HG02798 (cell line): Measurements from ENCODE around the gene LGR4.

ENCODE experiments used
- ATAC-seq: cut with Tn5 transposase; IDR thresholded peaks from one replicate; pipeline ENCODE4 v1.9.1; 2021; ENCODE audit warnings: mild to moderate bottlenecking; ENCODE audit not compliant: unreplicated experiment, poor library complexity

LGR4 gene

GRCh38 chr11:27387362-27387761 is 85.2 kb downstream of the LGR4 start:
- ATAC-seq = no peak

GRCh38 chr11:27386181-27386845 is 86.3 kb downstream of the LGR4 start:
- no peak for ATAC-seq

GRCh38 chr11:27385245-27385644 is 87.3 kb downstream of the LGR4 start:
- ATAC-seq = no peak

- ATAC-seq = no peak
Observed at GRCh38 chr11:27384227-27384626, 88.4 kb downstream of the LGR4 start.

GRCh38 chr11:27383645-27384044 is 88.9 kb downstream of the LGR4 start:
- ATAC-seq = no peak

- peak; percentile 68 for ATAC-seq
Observed at GRCh38 chr11:27381238-27381666, 91.3 kb downstream of the LGR4 start.

- ATAC-seq = no peak
Observed at GRCh38 chr11:27380771-27381170, 91.8 kb downstream of the LGR4 start.

- ATAC-seq = no peak
Observed at GRCh38 chr11:27379449-27379848, 93.1 kb downstream of the LGR4 start.

- no peak for ATAC-seq
Observed at GRCh38 chr11:27375370-27375769, 97.2 kb downstream of the LGR4 start.

- no peak for ATAC-seq
Observed at GRCh38 chr11:27373856-27374602, 98.6 kb downstream of the LGR4 start.

- no peak for ATAC-seq
Observed at GRCh38 chr11:27373392-27373791, 99.2 kb downstream of the LGR4 start.

GRCh38 chr11:27372164-27372563 is 100.4 kb downstream of the LGR4 start:
- no peak for ATAC-seq

- no peak for ATAC-seq
Observed at GRCh38 chr11:27371489-27371888, 101.1 kb downstream of the LGR4 start.

- ATAC-seq = no peak
Observed at GRCh38 chr11:27370374-27370773, 102.2 kb downstream of the LGR4 start.

GRCh38 chr11:27367881-27368280 is 104.7 kb downstream of the LGR4 start:
- no peak for ATAC-seq

- no peak for ATAC-seq
Observed at GRCh38 chr11:27363576-27364117, 108.9 kb downstream of the LGR4 start.

- peak; percentile 99 for ATAC-seq
Observed at GRCh38 chr11:27362749-27363575, 109.6 kb downstream of the LGR4 start, which contains the start of gene CCDC34. Gene CCDC34, minus strand, starts transcription at chr11:27363215. Its CDS starts 21 bp downstream, at chr11:27363194.

- ATAC-seq = no peak
Observed at GRCh38 chr11:27361649-27362431, 110.8 kb downstream of the LGR4 start.

- ATAC-seq = no peak
Observed at GRCh38 chr11:27358296-27358695, 114.3 kb downstream of the LGR4 start.

- no peak for ATAC-seq
Observed at GRCh38 chr11:27357250-27357649, 115.3 kb downstream of the LGR4 start.
